Measurements from ENCODE around the gene FOXO3.

FOXO3 gene

DNA sequence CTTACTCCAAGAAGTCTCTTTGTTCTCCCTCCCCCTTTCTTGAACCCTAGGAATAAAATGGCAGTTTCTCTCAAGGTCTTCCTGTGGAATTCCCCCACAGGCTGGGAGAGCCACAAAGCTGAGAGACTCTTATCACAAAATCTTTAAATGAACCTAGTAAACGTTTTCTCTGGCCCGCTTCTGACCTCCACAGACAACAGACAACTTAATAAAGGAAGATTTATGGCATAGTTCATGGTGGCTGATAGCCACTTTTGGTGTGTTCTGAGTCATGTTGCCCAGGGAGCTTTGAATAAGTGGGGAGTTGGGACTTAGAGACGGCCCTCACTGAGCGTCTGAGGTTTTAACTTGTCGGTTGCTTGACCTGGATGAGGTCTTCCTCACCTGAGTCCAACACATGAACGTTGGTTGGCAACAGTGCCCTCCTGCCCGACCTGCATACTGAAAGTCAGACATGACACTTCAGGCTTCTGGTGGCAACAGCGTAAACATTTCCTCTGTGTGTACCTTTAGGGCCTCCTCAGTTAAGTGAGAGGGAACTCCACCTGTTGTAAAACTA lies 124.1 kb downstream of the FOXO3 start:
- DNase-seq (ENCODE audit: low read depth) = no peak

- DNase-seq (ENCODE audit: low read depth) = no peak
Measured at GRCh38 chr6:108685970-108686369, 125.3 kb downstream of the FOXO3 start.

DNA sequence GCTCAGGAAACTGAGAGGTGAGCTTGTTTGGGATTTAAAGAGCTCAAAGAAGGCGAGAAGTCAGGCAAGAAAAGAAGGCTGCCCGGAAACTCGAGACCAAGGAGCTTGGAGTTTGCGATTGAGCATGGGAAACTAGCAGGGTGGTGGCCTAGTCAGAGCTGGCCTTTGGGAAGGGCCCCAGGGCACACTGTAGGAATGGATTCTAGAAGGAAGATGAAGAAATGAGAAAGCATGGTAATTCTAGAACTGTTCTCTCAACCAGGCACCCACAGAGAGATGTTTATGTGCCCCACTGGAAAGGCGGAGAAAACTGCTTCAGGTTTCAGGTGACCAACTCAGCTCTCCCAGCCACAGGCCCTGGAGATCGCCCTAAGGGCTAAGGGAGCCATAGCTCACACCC lies 126.2 kb downstream of the FOXO3 start:
- DNase-seq (ENCODE audit: low read depth) = no peak

DNA sequence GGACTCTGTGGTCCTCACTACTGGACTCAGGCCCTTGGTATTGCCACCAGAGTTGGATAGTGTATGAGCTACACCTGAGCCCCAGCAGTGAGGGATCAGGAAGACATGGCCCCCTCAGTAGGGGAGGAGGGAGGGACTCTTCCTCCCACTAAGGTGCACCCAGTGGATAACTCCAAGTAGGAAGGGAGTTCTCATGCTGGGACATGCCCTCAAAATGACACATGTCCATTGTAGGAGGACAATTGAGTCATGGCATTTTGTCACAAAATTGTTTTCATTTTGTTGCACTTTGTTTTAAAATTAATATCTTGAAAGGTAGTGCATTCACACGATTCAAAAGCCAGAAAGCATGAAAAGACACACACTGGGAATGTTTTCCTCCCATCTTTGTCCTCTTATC lies 127.2 kb downstream of the FOXO3 start:
- DNase-seq (ENCODE audit: low read depth) = no peak

- no peak for DNase-seq (ENCODE audit: low read depth)
Measured at GRCh38 chr6:108689272-108690161, 128.8 kb downstream of the FOXO3 start.

DNA sequence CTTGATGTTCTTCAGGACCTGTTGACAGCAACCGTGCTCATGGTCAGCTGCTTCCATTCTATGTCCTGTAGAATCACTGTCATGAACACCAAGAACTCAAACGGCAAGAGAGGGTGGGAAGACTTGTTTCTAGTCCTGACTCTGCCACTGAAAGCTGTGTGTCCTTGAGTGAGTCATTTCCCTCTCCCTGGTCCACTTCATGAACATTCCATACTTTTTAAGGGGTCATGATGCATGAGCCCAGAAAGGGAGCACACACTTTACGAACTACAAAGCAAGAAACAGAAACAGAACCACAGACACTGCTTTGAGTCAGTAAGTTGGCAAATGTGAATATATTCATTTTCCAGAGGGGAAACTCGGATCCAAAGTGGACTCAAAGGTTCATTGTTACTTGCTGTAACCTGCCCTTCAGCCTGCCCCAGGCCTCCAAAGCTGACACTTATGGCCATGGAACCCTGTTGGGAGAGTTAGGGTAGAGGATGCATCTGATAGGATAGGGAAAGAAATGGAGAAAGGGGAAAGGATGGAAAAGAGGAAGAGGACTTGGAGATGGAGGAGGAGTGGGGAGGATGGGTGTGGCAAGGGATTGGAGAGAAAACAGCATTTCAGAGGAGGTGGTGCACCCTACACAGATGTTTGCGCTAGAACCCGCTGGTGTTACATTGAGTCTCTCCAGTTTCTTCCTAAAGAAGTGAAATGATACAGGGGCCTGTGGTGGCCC lies 129.8 kb downstream of the FOXO3 start:
- DNase-seq (ENCODE audit: low read depth) = no peak

DNA sequence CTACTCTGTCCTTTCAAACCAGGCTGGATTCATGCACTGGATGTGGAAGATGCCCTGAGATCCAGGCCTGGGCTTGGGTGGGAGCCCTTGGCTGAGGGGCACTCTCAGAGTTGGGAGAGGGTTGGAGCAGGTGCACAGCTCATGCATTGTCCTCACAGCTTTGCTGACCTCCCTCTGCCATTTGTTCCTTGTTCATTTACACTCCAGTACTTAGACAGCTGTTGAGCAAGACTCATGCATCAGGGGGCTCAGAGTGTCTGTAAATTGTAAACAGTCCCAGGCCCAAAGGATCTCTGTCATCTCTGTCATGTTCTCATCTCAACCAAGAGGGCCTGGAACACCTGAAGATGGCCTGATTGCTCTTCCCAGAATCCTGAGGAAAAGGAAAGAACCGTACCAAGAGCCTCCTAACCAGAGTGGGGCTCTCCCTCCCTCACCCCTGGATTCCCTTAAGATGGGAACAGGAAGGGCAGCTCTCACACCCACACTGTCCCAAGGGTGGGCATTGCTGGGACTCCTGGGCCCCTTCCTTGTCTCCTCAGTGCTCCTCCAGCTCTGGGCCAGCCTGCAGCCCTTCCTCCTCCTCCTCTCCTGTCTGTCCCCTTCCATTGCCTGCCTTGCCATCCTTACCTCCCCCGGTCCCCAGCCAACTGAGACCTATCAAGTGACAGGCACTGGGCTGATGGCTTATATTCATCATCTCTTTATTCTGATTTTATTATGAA lies 132.9 kb downstream of the FOXO3 start:
- no peak for DNase-seq (ENCODE audit: low read depth)

- no peak for DNase-seq (ENCODE audit: low read depth)
Measured at GRCh38 chr6:108694816-108695215, 134.1 kb downstream of the FOXO3 start.

GRCh38 chr6:108697561-108698161 lies 136.9 kb downstream of the FOXO3 start:
- no peak for DNase-seq (ENCODE audit: low read depth)

DNA sequence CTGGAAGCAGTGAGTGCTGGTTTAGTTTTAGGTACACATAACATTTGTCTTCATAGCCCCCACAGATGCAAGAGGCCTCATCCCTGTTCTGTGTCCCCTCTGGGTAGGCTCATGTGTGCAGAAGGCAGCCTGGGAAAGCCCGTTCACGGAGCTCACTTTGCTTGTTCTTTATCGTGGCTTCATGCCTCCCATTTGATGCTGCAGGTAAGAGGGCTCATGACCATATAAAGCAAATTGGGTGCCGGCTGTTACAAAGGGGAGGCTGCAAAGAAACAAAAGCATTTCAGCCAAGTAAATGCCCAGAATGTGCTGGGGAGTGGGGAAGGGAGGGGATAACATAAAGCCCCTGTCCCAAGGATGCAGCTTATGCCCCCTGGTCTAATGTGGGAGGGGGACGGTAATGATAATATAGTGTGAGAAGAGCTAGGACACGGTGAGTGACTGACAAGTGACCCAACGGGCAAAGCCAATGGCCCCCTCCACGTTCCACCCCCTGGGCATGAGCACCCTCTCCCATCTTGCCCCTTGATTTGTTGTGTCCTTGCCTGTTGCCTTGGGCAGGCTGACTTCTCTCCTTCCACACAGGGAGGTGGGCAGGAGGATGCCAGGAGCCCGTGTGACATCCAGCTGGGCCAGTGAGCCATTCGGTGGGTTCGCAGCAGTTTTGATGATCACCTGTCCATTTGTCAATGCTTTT lies 138.0 kb downstream of the FOXO3 start:
- no peak for DNase-seq (ENCODE audit: low read depth)

GRCh38 chr6:108699290-108700041 lies 138.7 kb downstream of the FOXO3 start:
- no peak for DNase-seq (ENCODE audit: low read depth)

DNA sequence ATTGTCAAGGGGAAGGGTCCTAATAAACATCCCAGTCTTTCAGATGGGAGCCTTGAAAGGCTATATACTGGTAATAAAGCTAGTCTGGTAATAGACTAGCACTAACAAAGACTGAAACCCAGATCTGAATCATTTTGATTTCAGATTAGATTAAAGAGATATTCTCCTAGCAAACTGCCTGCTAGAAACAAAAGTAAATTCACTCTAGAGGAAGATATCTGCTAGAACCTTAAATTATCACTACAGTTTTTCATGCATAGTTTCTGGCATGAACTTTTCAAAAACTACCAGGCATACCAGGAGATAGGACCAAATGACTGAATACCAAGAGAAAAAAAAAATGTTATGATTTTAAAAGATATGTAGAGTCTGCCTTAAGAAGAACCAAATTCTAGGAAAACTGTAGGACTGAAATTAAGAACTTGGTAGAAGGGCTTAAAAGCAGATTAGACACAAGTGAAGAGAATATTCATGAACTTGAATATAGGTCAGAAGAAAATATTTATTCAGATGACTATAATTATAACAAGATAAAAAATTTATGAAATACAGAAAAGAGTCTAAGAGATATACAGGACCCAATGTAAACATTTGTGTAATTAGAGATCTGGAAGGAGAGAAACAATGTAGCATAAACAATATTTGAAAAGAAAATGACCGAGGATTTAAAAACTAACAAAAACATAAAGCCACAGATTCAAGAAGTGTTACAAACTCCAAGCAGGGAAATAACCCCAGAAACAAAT lies 141.6 kb downstream of the FOXO3 start:
- DNase-seq (ENCODE audit: low read depth) = no peak

GRCh38 chr6:108706649-108707048 lies 145.9 kb downstream of the FOXO3 start:
- DNase-seq (ENCODE audit: low read depth) = no peak

- no peak for DNase-seq (ENCODE audit: low read depth)
Measured at GRCh38 chr6:108707328-108707976, 146.7 kb downstream of the FOXO3 start.

DNA sequence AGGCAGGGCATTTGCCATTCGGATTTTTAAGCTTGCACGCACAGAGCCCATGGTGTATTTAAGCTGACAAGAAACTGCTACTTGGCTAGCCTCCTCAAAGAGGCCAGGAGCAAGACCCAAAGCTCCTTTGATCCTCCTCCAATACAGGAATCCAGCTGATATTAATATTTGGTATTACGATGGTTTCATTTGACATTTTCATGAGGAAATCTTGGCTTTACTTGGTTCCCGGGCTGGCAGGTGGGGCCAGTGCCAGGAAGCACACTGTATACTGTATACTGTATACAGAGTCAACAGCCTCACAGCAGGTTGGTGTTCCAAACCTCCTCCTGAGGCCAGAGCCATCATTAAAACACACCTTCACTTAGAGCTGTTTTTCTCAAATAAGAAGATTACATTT lies 149.3 kb downstream of the FOXO3 start:
- DNase-seq (ENCODE audit: low read depth) = no peak

- no peak for DNase-seq (ENCODE audit: low read depth)
Measured at GRCh38 chr6:108710551-108710950, 149.8 kb downstream of the FOXO3 start.

DNA sequence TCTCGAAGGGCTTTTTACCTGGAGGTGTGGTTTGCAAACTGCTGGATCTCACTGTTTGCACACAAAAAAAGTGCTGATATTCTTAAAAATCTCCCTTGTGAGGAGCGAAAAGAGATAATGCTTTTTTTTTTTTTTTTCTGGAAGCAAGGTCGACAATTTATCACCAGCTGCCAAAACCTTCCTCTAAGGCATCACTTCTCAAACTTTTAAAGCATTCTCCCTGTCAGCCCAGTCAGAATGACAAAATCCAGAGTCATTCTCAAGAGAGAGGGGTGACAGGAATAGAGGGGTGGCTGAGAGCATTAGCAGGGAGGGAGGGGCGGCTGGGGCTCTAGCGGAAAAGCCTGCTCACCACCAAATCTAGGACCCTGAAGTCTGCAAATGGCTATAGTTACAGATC lies 150.4 kb downstream of the FOXO3 start:
- DNase-seq (ENCODE audit: low read depth) = no peak

DNA sequence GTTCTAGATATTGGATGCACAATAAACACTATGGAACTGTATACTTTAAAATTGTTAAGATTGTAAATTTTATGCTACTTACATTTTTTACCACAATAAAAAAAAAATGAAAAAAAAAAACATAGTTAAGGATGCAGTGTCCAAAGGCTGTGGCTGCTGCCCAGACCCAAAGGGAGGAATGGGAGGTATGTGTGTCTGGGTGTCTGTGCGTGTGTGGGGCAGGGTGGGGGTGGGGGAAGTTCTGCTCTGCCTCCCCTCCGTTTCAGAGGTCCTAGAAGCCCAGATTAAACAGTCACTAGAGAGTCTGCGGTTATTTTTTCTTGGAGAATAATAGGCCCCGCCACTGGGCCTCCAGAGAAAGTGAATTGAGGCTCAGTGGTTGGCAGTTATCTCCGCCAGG lies 151.1 kb downstream of the FOXO3 start:
- DNase-seq (ENCODE audit: low read depth) = no peak

DNA sequence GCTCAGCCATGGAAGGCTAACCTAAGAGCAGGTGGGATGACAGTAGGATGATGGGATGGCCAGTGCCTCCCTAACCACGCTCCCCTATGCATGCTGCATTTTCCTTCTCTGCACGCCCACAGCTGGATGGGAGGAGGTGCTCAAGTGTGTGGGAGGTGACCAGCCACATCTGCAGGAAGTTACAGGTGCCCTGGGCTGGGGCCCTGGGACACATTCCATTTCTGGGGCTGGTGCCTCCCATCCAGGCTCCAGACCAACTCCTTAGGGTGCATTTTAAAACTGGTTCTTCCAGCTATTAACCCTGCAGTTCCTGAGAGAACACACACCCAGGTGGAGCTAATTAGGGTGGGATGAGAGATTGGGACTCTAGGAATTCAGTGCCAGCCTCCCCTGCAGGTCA lies 152.2 kb downstream of the FOXO3 start:
- no peak for DNase-seq (ENCODE audit: low read depth)
